Measurements from ENCODE around the gene CLEC2L.
"Not testable (repeated sequence)": the region's sequence is repeated elsewhere in the genome, so short reads cannot be mapped to it uniquely, and the experiment has no call there.

CLEC2L gene

GRCh38 chr7:139523968-139524815, 707 bp downstream of the CLEC2L start:
- DNase-seq (ENCODE audit: low read depth), result no peak

- no peak for DNase-seq (ENCODE audit: low read depth)
Measured at GRCh38 chr7:139525239-139525638, 1.8 kb downstream of the CLEC2L start.

GRCh38 chr7:139525750-139526149, 2.3 kb downstream of the CLEC2L start:
- no peak for DNase-seq (ENCODE audit: low read depth)

- no peak for DNase-seq (ENCODE audit: low read depth)
Measured at GRCh38 chr7:139526578-139527544, 3.4 kb downstream of the CLEC2L start.

GRCh38 chr7:139531094-139531493, 7.6 kb downstream of the CLEC2L start:
- DNase-seq (ENCODE audit: low read depth), result no peak

GRCh38 chr7:139532636-139533155, 9.2 kb downstream of the CLEC2L start:
- no peak for DNase-seq (ENCODE audit: low read depth)

GRCh38 chr7:139534096-139534495, 10.6 kb downstream of the CLEC2L start:
- no peak for DNase-seq (ENCODE audit: low read depth)

- DNase-seq (ENCODE audit: low read depth), result no peak
Measured at GRCh38 chr7:139534966-139535651, 11.6 kb downstream of the CLEC2L start.

GRCh38 chr7:139536152-139536551, 12.7 kb downstream of the CLEC2L start:
- DNase-seq (ENCODE audit: low read depth), result no peak

- DNase-seq (ENCODE audit: low read depth), result no peak
Measured at GRCh38 chr7:139538881-139539635, 15.6 kb downstream of the CLEC2L start.

GRCh38 chr7:139540203-139540602, 16.7 kb downstream of the CLEC2L start:
- DNase-seq (ENCODE audit: low read depth), result no peak

GRCh38 chr7:139541600-139542307, 18.3 kb downstream of the CLEC2L start:
- DNase-seq (ENCODE audit: low read depth), result no peak

- DNase-seq (ENCODE audit: low read depth), result no peak
Measured at GRCh38 chr7:139542308-139543151, 19.0 kb downstream of the CLEC2L start.

- no peak for DNase-seq (ENCODE audit: low read depth)
Measured at GRCh38 chr7:139543801-139544603, 20.5 kb downstream of the CLEC2L start.

GRCh38 chr7:139544645-139545044, 21.2 kb downstream of the CLEC2L start:
- DNase-seq (ENCODE audit: low read depth), result no peak

GRCh38 chr7:139548302-139549028, 25.0 kb downstream of the CLEC2L start:
- DNase-seq (ENCODE audit: low read depth), result no peak

- DNase-seq (ENCODE audit: low read depth), result not testable (repeated sequence)
Measured at GRCh38 chr7:139553991-139554700, 30.7 kb downstream of the CLEC2L start.

Data from stimulated activated CD8-positive, alpha-beta memory T cell treated with anti-CD3 and anti-CD28 coated beads, Interleukin-12 subunit alpha, Interleukin-12 subunit beta, amount 100 ng/mL, for 1 hour (primary cell).